Esophagus squamous epithelium (tissue), 5 donors: ENCODE results near the gene ITGA6. TPM values are rescaled to one million over a fixed set of nuclear protein-coding genes. Genes with fewer than 3 reads are reported as not detected.
"Not testable (repeated sequence)": the region's sequence is repeated elsewhere in the genome, so short reads cannot be mapped to it uniquely, and the experiment has no call there.

Source experiments
- DNase-seq: peaks from one replicate; lab custom pipeline; 2025; lab: John Stamatoyannopoulos, UW
- H3K27ac ChIP-seq, 4 donors: fragments of 200-600 bp; sonication (generic); one replicate each; pipeline ENCODE4 v1.5.1; 2016 to 2019; ENCODE audit warnings: mild to moderate bottlenecking in 1 of 4
- H3K27me3 ChIP-seq, 4 donors: fragments of 200-600 bp; sonication (generic); 1 replicate in 3 of 4; 2 replicates in 1 of 4; pipeline versions ENCODE4 v1.5.1 to v1.6.0; 2017 to 2021; ENCODE audit warnings: antibody characterized with exemption in 1 of 4
- H3K36me3 ChIP-seq, 3 donors: fragments of 200-600 bp; sonication (generic); one replicate each; pipeline ENCODE4 v1.5.1; 2016 to 2019
- H3K4me1 ChIP-seq, 3 donors: fragments of 200-600 bp; sonication (generic); one replicate each; pipeline ENCODE4 v1.5.1; 2017 to 2019
- H3K4me3 ChIP-seq, 4 donors: fragments of 200-600 bp; sonication (generic); 1 replicate in 3 of 4; 2 replicates in 1 of 4; pipeline ENCODE4 v1.5.1; 2016 to 2019; ENCODE audit warnings: mild to moderate bottlenecking in 2 of 4, moderate library complexity in 1 of 4
- H3K9me3 ChIP-seq, 3 donors: fragments of 200-600 bp; sonication (generic); one replicate each; pipeline ENCODE4 v1.5.1; 2016 to 2019
- POLR2A ChIP-seq, 4 donors: fragments of 450-650 bp; IDR thresholded peaks; one replicate each; pipeline ENCODE4 v1.6.1; 2017; ENCODE audit warnings: antibody characterized with exemption in 4 of 4, mild to moderate bottlenecking in 4 of 4, moderate library complexity in 3 of 4
- WGBS, 2 donors: methylation state at CpG; one replicate each; pipeline ENCODE4 v1.1.5; 2018; 5-methylcytosine and 5-hydroxymethylcytosine counted together
- intact Hi-C: fragments of 100-400 bp; cut with DNase I; formaldehyde crosslinking; loops from one replicate; pipeline ENCODE4 v1.15.0; 2022
- total RNA-seq, 4 donors: library from RNA; depleted of rRNA; stranded (reverse); fragments of >200 nt; gene quantifications; one replicate each; pipeline ENCODE4 v1.1.0, GENCODE V29; 2016
- TF ChIP-seq, protein P1 (sequence below), 6 experiments: fragments of 450-650 bp in 4 of 6; fragments of 200-600 bp in 2 of 6; sonication (generic) in 2 of 6; IDR thresholded peaks; one replicate each; pipeline ENCODE4 v1.5.1; 2016 to 2019; ENCODE audit warnings: antibody characterized with exemption in 6 of 6, mild to moderate bottlenecking in 4 of 6, moderate library complexity in 4 of 6
- donor health status: DM: yes; HTN: yes; CAD: no.

ITGA6 gene
- total RNA-seq, 4 donors from 2014 or later = 60.0 to 164 (median 105) TPM

DNA sequence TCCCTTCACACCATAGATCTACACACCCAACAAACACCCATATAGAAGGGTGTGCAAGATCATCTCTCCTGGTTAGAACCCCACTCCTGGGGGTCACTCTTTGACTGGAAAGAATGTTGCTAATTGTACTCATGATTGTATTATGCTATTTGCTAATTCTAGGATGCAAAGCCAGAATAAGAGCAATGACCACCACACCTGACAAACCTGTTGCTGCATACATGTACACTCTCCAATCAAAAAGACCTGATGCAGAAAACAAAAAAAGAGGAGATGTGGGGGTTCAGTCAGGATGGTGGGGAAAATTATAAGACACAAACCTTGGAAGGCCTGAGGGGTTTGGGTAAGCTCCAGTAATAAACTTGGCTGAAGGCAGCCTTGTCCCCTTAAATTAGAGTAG, 91.6 kb downstream of the ITGA6 start:
- no peak for DNase-seq
- intact Hi-C loops = no loop called here
- H3K9me3 ChIP-seq = peaks cover 0 to 3% (median 0%) of the 10 kb centered on the region in 3 donors
- no peak overlapping the region for H3K4me3 ChIP-seq
- no peaks in the 10 kb centered on the region for H3K36me3 ChIP-seq
- H3K27ac ChIP-seq = no peak overlapping the region
- no peaks in the 10 kb centered on the region for H3K27me3 ChIP-seq
- TF ChIP-seq POLR2A (IDR thresholded peaks at IDR 0.05) = no peak
- TF ChIP-seq, protein P1, sequence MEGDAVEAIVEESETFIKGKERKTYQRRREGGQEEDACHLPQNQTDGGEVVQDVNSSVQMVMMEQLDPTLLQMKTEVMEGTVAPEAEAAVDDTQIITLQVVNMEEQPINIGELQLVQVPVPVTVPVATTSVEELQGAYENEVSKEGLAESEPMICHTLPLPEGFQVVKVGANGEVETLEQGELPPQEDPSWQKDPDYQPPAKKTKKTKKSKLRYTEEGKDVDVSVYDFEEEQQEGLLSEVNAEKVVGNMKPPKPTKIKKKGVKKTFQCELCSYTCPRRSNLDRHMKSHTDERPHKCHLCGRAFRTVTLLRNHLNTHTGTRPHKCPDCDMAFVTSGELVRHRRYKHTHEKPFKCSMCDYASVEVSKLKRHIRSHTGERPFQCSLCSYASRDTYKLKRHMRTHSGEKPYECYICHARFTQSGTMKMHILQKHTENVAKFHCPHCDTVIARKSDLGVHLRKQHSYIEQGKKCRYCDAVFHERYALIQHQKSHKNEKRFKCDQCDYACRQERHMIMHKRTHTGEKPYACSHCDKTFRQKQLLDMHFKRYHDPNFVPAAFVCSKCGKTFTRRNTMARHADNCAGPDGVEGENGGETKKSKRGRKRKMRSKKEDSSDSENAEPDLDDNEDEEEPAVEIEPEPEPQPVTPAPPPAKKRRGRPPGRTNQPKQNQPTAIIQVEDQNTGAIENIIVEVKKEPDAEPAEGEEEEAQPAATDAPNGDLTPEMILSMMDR (IDR thresholded peaks at IDR 0.05) = no peak
- no peaks in the 10 kb centered on the region for H3K4me1 ChIP-seq

DNA sequence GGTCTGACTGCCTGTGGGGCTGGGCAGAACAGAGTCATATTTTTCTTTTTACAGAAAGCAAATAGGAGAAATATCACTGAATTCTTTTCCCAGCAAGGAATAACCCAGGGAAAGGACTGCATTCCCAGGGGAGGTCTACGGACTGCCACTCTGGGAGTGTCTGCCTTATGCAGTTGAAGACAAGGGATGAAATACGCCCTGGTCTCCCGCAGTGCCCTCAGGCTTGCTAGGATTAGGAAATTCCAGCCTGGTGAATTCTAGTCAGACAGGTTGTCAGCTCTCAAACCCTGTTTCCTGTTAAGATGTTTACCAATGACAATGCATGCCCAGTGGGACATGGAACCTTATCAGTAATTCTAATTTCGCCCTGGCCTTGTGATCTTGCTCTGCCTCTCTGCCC, 98.2 kb downstream of the ITGA6 start:
- Histone ChIP-seq H3K27ac (no peak overlapping the region), H3K4me1 (no peaks in the 10 kb centered on the region), H3K4me3 (no peak overlapping the region), H3K27me3 (no peaks in the 10 kb centered on the region), H3K9me3 (peaks cover 0 to 16% (median 13%) of the 10 kb centered on the region in 3 donors), H3K36me3 (no peaks in the 10 kb centered on the region)
- intact Hi-C loops = no loop called here
- 79 to 86% methylated on average over 4 of the region's 4 CpGs for WGBS, 2 donors
- TF ChIP-seq, protein P1 (IDR thresholded peaks at IDR 0.05) = no peak
- no peak for TF ChIP-seq POLR2A (IDR thresholded peaks at IDR 0.05)
- no peak for DNase-seq

DNA sequence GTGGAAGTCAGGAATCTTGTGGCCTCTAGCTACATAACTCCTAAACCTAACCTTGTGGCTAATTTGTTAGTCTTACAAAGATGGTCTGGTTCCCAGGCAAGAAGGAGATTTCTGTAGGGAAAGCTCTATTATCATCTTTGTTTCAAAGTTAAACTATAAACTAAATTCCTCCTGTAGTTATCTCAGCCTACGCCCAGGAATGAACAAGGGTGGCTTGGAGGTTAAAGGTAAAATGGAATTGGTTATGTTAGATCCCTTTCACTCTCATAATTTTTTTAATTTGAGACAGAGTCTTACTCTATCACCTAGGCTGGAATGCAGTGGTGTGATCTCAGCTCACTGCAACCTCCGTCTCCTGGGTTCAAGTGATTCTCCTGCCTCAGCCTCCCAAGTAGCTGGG, 103.9 kb downstream of the ITGA6 start:
- Histone ChIP-seq H3K27ac (no peak overlapping the region), H3K9me3 (peaks cover 0 to 12% (median 3%) of the 10 kb centered on the region in 3 donors)
- intact Hi-C loops = no loop called here

DNA sequence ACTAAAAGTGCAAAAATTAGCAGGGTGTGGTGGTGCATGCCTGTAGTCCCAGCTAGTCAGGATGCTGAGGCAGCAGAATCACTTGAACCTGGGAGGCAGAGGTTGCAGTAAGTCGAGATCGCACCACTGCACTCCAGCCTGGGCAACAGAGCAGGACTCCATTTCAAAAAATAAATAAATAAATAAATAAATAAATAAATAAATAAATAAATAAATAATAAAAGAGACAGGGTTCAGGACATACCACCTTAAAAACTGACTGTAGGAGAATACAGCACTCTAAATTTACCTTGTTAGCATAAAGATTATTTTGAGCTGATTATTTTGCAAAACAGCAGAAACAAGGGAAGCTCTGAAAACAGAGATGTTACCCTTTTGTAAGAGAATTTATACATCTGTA, 105.1 kb downstream of the ITGA6 start:
- H3K27me3 ChIP-seq, DNase-seq, H3K36me3 ChIP-seq, H3K4me1 ChIP-seq, H3K4me3 ChIP-seq, H3K9me3 ChIP-seq, H3K27ac ChIP-seq, intact Hi-C loops: not testable (repeated sequence)
- 95 to 100% methylated on average over 2 of the region's 2 CpGs for WGBS, 2 donors

More for the DNA sequence above, 103.9 kb downstream of the ITGA6 start:
- no peak for TF ChIP-seq POLR2A (IDR thresholded peaks at IDR 0.05)
- TF ChIP-seq, protein P1 (IDR thresholded peaks at IDR 0.05) = no peak
- no peak for DNase-seq
- 90% methylated on average over 2 of the region's 2 CpGs for WGBS, 2 donors
- Histone ChIP-seq H3K36me3 (no peaks in the 10 kb centered on the region), H3K4me3 (no peak overlapping the region), H3K4me1 (no peaks in the 10 kb centered on the region), H3K27me3 (no peaks in the 10 kb centered on the region)

DNA sequence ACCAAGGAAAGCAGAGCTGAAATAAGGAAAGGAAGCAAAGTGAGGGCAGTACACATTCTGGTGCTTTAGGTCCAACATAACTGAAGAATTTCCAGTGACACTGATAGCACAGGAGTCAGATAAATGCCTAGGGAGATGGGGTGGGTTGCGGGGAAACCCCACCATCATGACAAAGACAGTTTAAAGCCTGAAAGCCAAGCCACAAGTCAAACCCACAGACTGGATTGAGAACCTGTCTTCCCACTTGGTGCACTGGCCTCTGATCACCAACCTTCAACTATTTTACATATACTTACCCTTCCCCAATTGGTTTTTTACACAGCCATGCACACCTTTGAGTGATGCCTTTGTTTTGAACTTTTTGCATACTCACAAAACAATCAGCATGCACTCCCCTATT, 106.3 kb downstream of the ITGA6 start:
- H3K4me3 ChIP-seq = no peak overlapping the region
- intact Hi-C loops = no loop called here
- TF ChIP-seq, protein P1 (IDR thresholded peaks at IDR 0.05) = no peak
- no peak for TF ChIP-seq POLR2A (IDR thresholded peaks at IDR 0.05)
- no peaks in the 10 kb centered on the region for H3K27me3 ChIP-seq
- WGBS, 2 donors = 100% methylated on average over 1 of the region's 1 CpG
- H3K36me3 ChIP-seq = no peaks in the 10 kb centered on the region
- DNase-seq = no peak
- H3K27ac ChIP-seq = no peak overlapping the region
- peaks cover 0 to 8% (median 0%) of the 10 kb centered on the region in 3 donors for H3K9me3 ChIP-seq
- no peaks in the 10 kb centered on the region for H3K4me1 ChIP-seq

DNA sequence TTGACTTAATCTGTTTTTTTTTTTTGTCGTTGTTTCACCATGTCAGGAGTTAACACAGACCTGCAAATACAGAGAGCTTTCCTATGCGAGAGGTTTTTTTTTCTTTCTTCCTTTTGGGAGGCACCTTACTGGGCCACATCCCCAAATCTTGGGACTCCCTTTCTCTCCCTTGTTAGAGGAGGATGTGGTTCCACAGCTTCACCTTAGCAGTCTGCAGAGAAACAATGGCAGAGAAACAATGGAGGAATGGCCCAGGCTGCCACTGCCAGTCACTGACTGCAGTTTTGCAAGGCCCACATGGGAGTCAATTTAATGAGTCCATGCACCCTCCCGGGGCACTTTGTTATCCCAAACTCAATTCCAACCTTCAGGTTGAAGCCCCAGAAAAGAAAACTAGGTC, 107.7 kb downstream of the ITGA6 start:
- 87 to 94% methylated on average over 3 of the region's 3 CpGs for WGBS, 2 donors
- Histone ChIP-seq H3K36me3 (no peaks in the 10 kb centered on the region), H3K4me1 (no peaks in the 10 kb centered on the region), H3K4me3 (no peak overlapping the region), H3K27me3 (no peaks in the 10 kb centered on the region), H3K9me3 (peaks cover 0 to 8% (median 0%) of the 10 kb centered on the region in 3 donors), H3K27ac (no peak overlapping the region)
- DNase-seq = no peak
- TF ChIP-seq, protein P1 (IDR thresholded peaks at IDR 0.05) = no peak
- intact Hi-C loops = no loop called here

DNA sequence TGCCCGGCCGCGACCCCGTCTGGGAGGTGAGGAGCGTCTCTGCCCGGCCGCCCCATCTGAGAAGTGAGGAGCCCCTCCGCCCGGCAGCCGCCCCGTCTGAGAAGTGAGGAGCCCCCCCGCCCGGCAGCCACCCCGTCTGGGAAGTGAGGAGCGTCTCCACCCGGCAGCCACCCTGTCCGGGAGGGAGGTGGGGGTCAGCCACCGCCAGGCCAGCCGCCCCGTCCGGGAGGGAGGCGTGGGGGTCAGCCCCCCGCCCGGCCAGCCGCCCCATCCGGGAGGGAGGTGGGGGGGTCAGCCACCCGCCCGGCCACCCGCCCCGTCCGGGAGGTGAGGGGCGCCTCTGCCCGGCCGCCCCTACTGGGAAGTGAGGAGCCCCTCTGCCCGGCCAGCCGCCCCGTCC, 110.5 kb downstream of the ITGA6 start:
- H3K4me3 ChIP-seq, H3K4me1 ChIP-seq, intact Hi-C loops, H3K9me3 ChIP-seq, H3K36me3 ChIP-seq, H3K27me3 ChIP-seq, DNase-seq, H3K27ac ChIP-seq: not testable (repeated sequence)
- no CpG with 5 or more reads among the region's 37 CpGs for WGBS, 2 donors
